ENCODE results near the gene SIGMAR1.

SIGMAR1 gene

DNA sequence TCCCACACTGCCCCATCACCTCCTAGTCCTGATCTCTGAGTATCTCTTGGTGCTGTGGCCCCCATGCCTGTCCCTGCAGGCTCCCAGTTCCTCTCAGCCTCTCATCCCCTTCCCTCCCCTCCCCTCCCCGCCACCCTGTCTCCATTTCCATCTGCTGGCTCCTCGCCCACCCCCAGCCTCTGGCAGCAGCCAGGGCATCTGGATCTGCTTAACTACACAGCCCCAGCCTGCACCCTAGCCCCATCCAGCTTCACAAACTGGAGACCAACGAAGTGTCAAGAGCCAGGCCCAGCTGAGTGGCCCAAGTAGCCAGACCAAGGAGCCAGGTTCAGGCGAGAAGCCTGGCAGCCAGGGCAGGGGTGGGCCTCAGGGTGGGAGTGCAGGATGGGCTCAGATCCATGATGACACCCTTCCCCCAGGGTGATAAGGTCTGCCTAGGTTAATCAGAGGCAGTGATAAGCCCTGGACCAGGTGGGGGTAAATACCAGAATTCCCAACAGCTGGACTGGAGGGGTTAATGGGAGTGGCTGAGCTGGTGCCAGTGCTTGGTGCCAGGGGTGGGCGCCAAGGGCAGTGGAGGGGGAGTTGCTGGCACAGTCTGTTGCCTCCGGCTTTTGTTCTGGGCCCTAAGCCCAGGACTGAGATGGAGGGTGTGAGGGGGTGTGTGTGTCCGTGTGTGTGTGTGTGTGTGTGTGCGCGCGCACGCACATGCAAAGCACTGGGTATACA, 16.9 kb upstream of the SIGMAR1 start:
- Histone ChIP-seq H3K27me3 (no peaks in the 10 kb centered on the region), H3K4me3 (peak overlapping the region in 1 of 2 donors; percentile 30), H3K27ac (peak overlapping the region; percentile 86 to 93), H3K4me1 (peaks cover 8 to 53% (median 46%) of the 10 kb centered on the region in 4 donors), H3K36me3 (peaks cover 3 to 20% (median 3%) of the 10 kb centered on the region in 3 donors), H3K9me3 (no peaks in the 10 kb centered on the region)
- TF ChIP-seq, protein P1, sequence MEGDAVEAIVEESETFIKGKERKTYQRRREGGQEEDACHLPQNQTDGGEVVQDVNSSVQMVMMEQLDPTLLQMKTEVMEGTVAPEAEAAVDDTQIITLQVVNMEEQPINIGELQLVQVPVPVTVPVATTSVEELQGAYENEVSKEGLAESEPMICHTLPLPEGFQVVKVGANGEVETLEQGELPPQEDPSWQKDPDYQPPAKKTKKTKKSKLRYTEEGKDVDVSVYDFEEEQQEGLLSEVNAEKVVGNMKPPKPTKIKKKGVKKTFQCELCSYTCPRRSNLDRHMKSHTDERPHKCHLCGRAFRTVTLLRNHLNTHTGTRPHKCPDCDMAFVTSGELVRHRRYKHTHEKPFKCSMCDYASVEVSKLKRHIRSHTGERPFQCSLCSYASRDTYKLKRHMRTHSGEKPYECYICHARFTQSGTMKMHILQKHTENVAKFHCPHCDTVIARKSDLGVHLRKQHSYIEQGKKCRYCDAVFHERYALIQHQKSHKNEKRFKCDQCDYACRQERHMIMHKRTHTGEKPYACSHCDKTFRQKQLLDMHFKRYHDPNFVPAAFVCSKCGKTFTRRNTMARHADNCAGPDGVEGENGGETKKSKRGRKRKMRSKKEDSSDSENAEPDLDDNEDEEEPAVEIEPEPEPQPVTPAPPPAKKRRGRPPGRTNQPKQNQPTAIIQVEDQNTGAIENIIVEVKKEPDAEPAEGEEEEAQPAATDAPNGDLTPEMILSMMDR (IDR thresholded peaks at IDR 0.05): no peak
- intact Hi-C loops (cut with DNase I; ENCODE audit: low total_unique reads): no loop called here
- DNase-seq: peak; percentile 79 to 94

DNA sequence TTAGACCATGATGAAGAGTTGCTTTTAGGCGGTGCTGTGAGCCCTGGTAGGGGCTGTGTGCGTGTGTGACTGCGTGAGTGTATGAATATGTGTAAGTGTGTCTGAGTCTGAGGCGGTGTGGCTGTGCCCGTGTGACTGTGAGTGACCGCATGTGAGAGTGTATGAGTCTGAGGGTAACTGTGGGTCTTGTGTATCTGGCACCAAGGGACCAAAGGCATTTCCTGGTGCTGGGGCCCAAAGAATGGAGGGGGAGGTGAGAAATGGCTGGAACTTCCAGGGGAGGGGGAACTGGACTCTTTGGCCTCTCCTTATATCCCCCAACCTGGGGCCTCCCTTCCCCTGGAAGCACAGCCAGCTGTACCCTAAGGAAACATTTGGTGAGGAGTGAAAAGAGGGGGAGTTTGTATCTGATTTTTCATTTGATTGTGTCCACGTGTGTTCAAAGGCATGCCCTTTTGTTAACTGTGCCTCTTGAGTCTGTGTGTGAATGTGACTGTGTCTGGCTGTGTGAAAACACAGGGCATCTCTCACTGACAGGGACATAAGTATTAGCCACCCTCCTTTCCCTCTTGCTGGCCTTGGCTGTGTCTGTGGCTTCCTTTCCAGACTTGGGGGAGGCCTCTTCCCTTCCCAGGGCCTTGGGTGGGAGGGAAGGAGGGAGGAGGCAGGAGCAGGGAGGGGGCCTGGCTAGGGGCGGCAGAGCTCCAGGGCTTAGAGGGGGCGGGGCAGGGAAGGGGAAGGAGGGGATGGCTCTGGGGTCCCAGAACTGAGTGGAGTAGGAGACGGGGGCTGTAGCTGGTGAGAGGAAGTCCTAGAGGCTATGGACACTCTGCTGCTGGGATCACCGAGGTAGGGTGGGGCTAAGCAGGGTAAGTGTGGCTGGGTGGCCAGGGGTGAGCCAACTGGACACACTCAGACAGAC, 15.8 kb upstream of the SIGMAR1 start:
- intact Hi-C loops (cut with DNase I; ENCODE audit: low total_unique reads): no loop called here
- Histone ChIP-seq H3K36me3 (peaks cover 8 to 26% (median 14%) of the 10 kb centered on the region in 3 donors), H3K9me3 (no peaks in the 10 kb centered on the region), H3K27ac (peak overlapping the region; percentile 86 to 93), H3K4me3 (peak overlapping the region; percentile 45 to 60), H3K27me3 (no peaks in the 10 kb centered on the region), H3K4me1 (peaks cover 8 to 57% (median 48%) of the 10 kb centered on the region in 4 donors)
- TF ChIP-seq, protein P1 (IDR thresholded peaks at IDR 0.05): no peak
- DNase-seq: peak; percentile 52 to 86

DNA sequence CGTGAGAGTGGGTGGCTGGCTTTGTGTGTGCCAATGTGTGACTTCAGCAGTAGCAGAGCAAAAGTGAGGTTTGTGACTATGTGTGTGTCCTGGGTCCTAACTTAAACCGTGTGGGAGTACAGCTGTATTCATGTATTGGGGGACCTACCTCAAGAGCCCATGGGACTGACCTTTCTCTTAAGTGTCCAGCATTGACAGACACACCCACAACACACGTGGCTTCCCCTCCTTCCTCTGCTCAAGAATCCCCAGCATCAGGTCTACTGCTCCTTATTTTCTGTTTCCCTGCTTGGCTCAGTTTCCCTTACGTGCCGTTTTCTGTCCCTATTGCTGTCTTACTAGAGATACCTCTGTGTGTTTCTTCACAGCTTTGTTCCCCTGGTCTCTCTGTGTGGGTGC, 15.0 kb upstream of the SIGMAR1 start:
- H3K4me3 ChIP-seq: peak overlapping the region; percentile 45 to 60
- H3K27ac ChIP-seq: peak overlapping the region; percentile 86 to 93
- peaks cover 8 to 24% (median 16%) of the 10 kb centered on the region in 3 donors for H3K36me3 ChIP-seq
- H3K4me1 ChIP-seq: peaks cover 8 to 65% (median 56%) of the 10 kb centered on the region in 4 donors
- TF ChIP-seq, protein P1 (IDR thresholded peaks at IDR 0.05): no peak
- H3K9me3 ChIP-seq: no peaks in the 10 kb centered on the region
- no peak for DNase-seq
- intact Hi-C loops (cut with DNase I; ENCODE audit: low total_unique reads): no loop called here
- no peaks in the 10 kb centered on the region for H3K27me3 ChIP-seq

DNA sequence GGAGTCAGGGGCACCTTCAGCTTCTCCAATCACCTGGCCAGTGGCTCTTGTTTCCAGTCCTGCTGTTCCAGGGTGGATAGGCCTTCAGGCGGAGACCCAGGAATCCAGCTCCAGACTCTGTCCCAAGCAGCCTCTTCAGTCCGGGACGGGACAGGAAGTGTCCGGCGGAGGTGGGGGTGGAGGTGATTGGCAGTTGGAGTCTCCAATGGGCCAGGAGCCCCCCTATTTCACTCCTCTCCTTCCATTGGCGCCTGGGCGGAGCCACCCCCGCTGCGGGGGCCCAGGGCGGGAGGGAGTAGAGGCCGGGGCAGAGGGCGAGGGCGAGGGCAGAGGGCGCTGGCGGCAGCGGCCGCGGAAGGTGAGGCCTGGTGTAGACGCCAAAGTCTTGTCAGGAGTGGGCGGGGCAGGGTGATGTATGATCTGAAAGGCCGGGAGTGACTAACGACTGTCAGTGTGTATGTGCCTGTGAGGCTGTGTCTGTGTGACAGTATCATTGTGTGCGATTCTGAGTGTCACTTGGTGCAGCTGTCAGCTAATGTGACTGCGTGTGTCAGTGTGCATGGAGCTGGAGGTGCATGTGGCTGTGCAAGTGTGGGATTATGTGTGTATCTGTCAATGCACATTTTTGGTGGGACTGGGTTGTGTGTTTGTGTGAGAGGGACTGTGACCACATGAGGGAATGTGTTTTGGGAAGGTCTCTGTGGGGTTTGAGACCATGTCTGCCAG, 14.5 kb upstream of the SIGMAR1 start, which contains the start of gene IL11RA:
IL11RA (plus strand) TSS at position 310 of the 726 bp plus-strand sequence. CDS start 3,033 bp downstream, outside the sequence.
- Histone ChIP-seq H3K4me3 (peak within 1 kb of the TSS; percentile 45 to 60), H3K36me3 (peaks cover 8 to 19% (median 16%) of the 10 kb centered on the region in 3 donors), H3K27ac (peak within 1 kb of the TSS; percentile 86 to 93), H3K27me3 (no peaks in the 10 kb centered on the region), H3K4me1 (peaks cover 8 to 70% (median 61%) of the 10 kb centered on the region in 4 donors), H3K9me3 (no peaks in the 10 kb centered on the region)
- DNase-seq: peak; percentile 92 to 97
- TF ChIP-seq, protein P1 (IDR thresholded peaks at IDR 0.05): no peak
- intact Hi-C loops (cut with DNase I; ENCODE audit: low total_unique reads): no loop called here

DNA sequence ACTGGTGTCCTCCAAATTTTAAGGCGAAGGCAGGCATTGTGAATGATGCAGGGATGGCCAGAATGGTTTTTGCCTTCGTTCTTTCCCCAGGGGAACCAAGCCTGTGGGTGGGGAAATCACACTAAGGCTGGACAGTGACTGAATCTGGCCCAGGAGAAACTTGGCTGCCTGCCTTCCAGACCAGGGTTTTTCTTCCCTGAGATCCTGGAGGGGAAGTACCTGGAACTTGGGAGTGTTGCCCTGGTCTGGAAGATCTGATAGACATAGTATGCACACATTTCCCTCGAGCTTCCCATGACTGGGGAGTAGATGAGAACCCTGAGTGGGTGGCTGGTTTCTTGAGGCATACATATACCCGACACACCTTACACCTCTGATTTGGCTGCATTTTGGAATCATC, 13.7 kb upstream of the SIGMAR1 start:
- H3K4me1 ChIP-seq: peaks cover 8 to 73% (median 62%) of the 10 kb centered on the region in 4 donors

More for the DNA sequence above, 13.7 kb upstream of the SIGMAR1 start:
- intact Hi-C loops (cut with DNase I; ENCODE audit: low total_unique reads): no loop called here
- Histone ChIP-seq H3K4me3 (peak overlapping the region; percentile 45 to 60), H3K27ac (peak overlapping the region; percentile 86 to 93), H3K9me3 (no peaks in the 10 kb centered on the region), H3K36me3 (peaks cover 8 to 17% (median 16%) of the 10 kb centered on the region in 3 donors), H3K27me3 (no peaks in the 10 kb centered on the region)
- peak in 1 of 2 donors; percentile 76 for DNase-seq
- TF ChIP-seq, protein P1 (IDR thresholded peaks at IDR 0.05): no peak

Data from tibial artery (tissue), 4 donors.